D341Med (cell line): ENCODE results near the gene LPO.
A peak's percentile ranks its signal among the peaks of the same experiment; 100 is the strongest.

Experiments used
- DNase-seq: peaks from one replicate; pipeline ENCODE4 v3.0.0; 2012; ENCODE audit warnings: low spot score

Gene LPO

GRCh38 chr17:58229384-58229783, 9.0 kb upstream of the LPO start:
- DNase-seq, result no peak

- DNase-seq, result no peak
Observed at GRCh38 chr17:58229881-58230280, 8.5 kb upstream of the LPO start.

- DNase-seq, result no peak
Observed at GRCh38 chr17:58231641-58232040, 6.7 kb upstream of the LPO start.

GRCh38 chr17:58232707-58233156, 5.7 kb upstream of the LPO start:
- no peak for DNase-seq

GRCh38 chr17:58233543-58233942, 4.8 kb upstream of the LPO start:
- DNase-seq, result peak; percentile 17

- no peak for DNase-seq
Observed at GRCh38 chr17:58234512-58234911, 3.9 kb upstream of the LPO start.

GRCh38 chr17:58235821-58236220, 2.6 kb upstream of the LPO start:
- DNase-seq, result peak; percentile 20

- DNase-seq, result no peak
Observed at GRCh38 chr17:58236394-58236793, 2.0 kb upstream of the LPO start.

GRCh38 chr17:58239987-58240386, 1.6 kb downstream of the LPO start:
- no peak for DNase-seq

- DNase-seq, result no peak
Observed at GRCh38 chr17:58242171-58242784, 3.9 kb downstream of the LPO start.

GRCh38 chr17:58244963-58245362, 6.6 kb downstream of the LPO start:
- no peak for DNase-seq

GRCh38 chr17:58245428-58246103, 7.2 kb downstream of the LPO start:
- DNase-seq, result no peak

GRCh38 chr17:58246104-58246740, 7.8 kb downstream of the LPO start:
- no peak for DNase-seq

- DNase-seq, result no peak
Observed at GRCh38 chr17:58246781-58247180, 8.4 kb downstream of the LPO start.

GRCh38 chr17:58247511-58248363, 9.4 kb downstream of the LPO start:
- no peak for DNase-seq

- no peak for DNase-seq
Observed at GRCh38 chr17:58248955-58249269, 10.5 kb downstream of the LPO start.

GRCh38 chr17:58249270-58250133, 11.1 kb downstream of the LPO start:
- peak; percentile 99 for DNase-seq

GRCh38 chr17:58250344-58251011, 12.1 kb downstream of the LPO start:
- DNase-seq, result peak; percentile 36

GRCh38 chr17:58252141-58252540, 13.8 kb downstream of the LPO start:
- peak; percentile 38 for DNase-seq

GRCh38 chr17:58253082-58253481, 14.7 kb downstream of the LPO start:
- no peak for DNase-seq

- DNase-seq, result peak; percentile 47
Observed at GRCh38 chr17:58254803-58255202, 16.4 kb downstream of the LPO start.
